Measurements from ENCODE around the gene KCTD14.

KCTD14 gene

GRCh38 chr11:78066471-78066870 is 43.4 kb upstream of the KCTD14 start:
- H3K4me3 ChIP-seq (replicated peaks in 1 of 2; ENCODE audit: low read depth in 2 of 2, low read length in 2 of 2) = no peak overlapping the region
- TF ChIP-seq CTCF (IDR thresholded peaks at IDR 0.05; ENCODE audit: low read depth, low read length) = no peak
- no peak for DNase-seq (ENCODE audit: low read depth in 2 of 2)

- TF ChIP-seq CTCF (IDR thresholded peaks at IDR 0.05; ENCODE audit: low read depth, low read length) = no peak
- no peak for DNase-seq (ENCODE audit: low read depth in 2 of 2)
- H3K4me3 ChIP-seq (replicated peaks in 1 of 2; ENCODE audit: low read depth in 2 of 2, low read length in 2 of 2) = no peak overlapping the region
Observed at GRCh38 chr11:78065203-78065602, 42.1 kb upstream of the KCTD14 start.

- no peak for DNase-seq (ENCODE audit: low read depth in 2 of 2)
Observed at GRCh38 chr11:78063440-78064181, 40.5 kb upstream of the KCTD14 start, which contains the start of gene THRSP. Gene THRSP (plus strand): TSS chr11:78063861. CDS start chr11:78063882, 21 bp downstream.

GRCh38 chr11:78062671-78063070 is 39.6 kb upstream of the KCTD14 start:
- no peak for DNase-seq (ENCODE audit: low read depth in 2 of 2)
- TF ChIP-seq CTCF (IDR thresholded peaks at IDR 0.05; ENCODE audit: low read depth, low read length) = no peak
- H3K4me3 ChIP-seq (replicated peaks in 1 of 2; ENCODE audit: low read depth in 2 of 2, low read length in 2 of 2) = no peak overlapping the region

More at GRCh38 chr11:78063440-78064181, 40.5 kb upstream of the KCTD14 start, which contains the start of gene THRSP:
- no peak within 1 kb of the TSS for H3K4me3 ChIP-seq (replicated peaks in 1 of 2; ENCODE audit: low read depth in 2 of 2, low read length in 2 of 2)
- TF ChIP-seq CTCF (IDR thresholded peaks at IDR 0.05; ENCODE audit: low read depth, low read length) = no peak

GRCh38 chr11:78061921-78062311 is 38.8 kb upstream of the KCTD14 start:
- TF ChIP-seq CTCF (IDR thresholded peaks at IDR 0.05; ENCODE audit: low read depth, low read length) = no peak
- no peak overlapping the region for H3K4me3 ChIP-seq (replicated peaks in 1 of 2; ENCODE audit: low read depth in 2 of 2, low read length in 2 of 2)
- DNase-seq (ENCODE audit: low read depth in 2 of 2) = peak in 1 of 2 donors; percentile 30

GRCh38 chr11:78061088-78061920 is 38.2 kb upstream of the KCTD14 start:
- DNase-seq (ENCODE audit: low read depth in 2 of 2) = peak in 1 of 2 donors; percentile 24
- no peak for TF ChIP-seq CTCF (IDR thresholded peaks at IDR 0.05; ENCODE audit: low read depth, low read length)
- H3K4me3 ChIP-seq (replicated peaks in 1 of 2; ENCODE audit: low read depth in 2 of 2, low read length in 2 of 2) = no peak overlapping the region
